HG03039 (cell line): ENCODE results near the gene EPHB1.

Experiments used
- ATAC-seq: cut with Tn5 transposase; IDR thresholded peaks from one replicate; pipeline ENCODE4 v1.9.1; 2021; ENCODE audit warnings: mild to moderate bottlenecking, moderate library complexity; ENCODE audit not compliant: unreplicated experiment

EPHB1 gene

GRCh38 chr3:134840459-134840858 lies 45.4 kb downstream of the EPHB1 start:
- ATAC-seq = no peak

DNA sequence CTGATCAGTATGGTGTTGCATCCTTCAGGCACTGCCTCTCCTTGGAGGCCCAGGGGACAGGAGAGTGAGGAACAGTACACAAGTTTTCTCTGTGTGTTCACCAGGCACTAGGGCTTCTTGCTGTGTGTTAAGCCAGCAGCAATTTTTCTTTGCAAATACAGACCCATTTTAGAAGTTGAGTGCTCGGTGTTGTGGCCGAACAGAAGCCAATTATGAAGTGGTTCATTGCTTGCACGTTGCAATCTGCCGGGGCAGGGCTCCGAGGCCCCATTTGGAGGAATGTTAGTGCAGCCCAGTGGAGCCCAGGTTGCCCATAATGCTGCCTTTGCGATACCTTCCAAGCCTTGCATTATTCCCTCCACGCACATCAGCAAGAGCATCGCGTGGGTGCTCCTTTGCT lies 51.0 kb downstream of the EPHB1 start:
- no peak for ATAC-seq

DNA sequence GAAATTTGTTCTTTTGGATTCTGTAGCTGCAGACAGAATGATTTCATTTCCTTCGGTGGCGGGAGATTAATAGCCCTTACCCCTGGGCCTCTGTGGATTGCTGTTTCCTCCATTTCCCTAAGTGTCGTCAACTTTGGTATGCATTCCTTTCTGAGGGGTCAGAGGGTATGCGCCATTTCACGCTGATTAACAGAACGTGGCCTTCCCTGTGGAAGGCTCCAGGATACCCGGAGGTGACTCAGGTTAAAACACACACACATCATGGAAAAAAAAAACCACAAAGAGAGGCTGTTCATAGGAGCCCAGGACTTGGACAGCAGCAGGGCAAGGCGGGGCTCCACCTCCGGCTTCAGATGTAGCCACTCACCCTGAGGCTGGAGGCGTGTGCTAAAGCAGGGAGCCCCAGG lies 51.9 kb downstream of the EPHB1 start:
- ATAC-seq = no peak

DNA sequence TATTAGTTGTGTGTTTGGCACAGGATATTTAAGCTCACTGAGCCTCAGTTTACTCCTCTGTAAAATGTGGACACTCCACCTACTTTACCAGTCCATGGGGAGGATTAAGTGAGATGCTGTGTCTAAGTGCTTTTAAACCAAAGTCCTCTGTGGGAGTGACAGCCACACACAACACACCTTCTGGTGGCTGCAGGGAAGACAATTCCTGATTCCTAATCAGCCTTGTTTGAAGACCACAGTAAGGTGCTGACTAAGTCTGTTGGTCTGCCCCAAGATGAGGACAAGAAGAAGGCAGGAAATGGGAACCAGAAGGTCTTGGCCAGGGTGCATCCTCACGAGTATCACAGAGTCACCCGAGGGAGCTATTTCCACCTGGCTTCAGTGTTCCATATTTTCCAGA lies 52.3 kb downstream of the EPHB1 start:
- ATAC-seq = no peak

GRCh38 chr3:134849561-134849960 lies 54.5 kb downstream of the EPHB1 start:
- ATAC-seq = no peak

DNA sequence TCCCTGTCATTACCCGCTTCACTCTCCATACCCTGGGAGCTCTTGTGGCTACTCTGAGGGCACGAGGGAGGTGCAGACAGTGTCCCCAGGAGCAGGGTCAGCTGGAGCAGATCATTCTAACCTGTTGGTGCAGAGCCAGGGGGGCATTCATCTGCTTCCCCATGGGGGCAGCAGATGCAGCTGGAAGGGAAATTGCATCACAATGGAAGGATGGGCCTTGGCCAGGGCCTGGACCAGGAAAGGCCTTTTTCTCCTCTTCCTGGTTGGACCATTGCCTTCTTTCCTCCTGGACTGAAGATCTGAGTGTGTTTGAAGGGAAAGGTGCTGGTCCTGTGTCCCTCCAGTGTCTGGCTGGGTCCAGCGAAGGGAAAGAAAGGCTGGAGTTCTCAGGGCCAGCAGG lies 55.7 kb downstream of the EPHB1 start:
- ATAC-seq = no peak

GRCh38 chr3:134852132-134852531 lies 57.1 kb downstream of the EPHB1 start:
- ATAC-seq = no peak

DNA sequence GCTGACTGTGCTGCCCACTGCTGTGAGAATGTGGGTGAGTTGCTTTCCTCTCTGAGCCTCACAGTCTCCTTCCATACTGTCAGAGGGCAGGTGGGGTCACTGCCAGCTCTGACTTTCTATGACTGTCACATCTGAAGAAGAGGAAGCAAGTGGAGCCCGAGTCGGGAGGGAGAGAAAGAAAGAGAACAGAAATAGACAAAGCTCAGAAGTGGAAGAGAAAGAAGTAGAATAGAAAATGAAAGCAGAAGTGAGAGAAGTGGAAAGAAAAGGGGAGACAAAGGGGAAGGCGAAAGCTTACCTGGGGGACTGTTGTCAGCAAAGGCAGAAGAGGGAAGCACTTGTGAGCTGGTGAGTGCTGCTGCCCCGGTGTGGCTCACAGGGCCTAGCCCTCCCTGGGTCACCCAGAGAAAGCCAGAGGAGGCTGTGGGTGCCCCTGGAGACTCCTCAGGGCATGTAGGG lies 57.9 kb downstream of the EPHB1 start:
- ATAC-seq = peak; percentile 90

GRCh38 chr3:134854254-134854653 lies 59.2 kb downstream of the EPHB1 start:
- no peak for ATAC-seq

DNA sequence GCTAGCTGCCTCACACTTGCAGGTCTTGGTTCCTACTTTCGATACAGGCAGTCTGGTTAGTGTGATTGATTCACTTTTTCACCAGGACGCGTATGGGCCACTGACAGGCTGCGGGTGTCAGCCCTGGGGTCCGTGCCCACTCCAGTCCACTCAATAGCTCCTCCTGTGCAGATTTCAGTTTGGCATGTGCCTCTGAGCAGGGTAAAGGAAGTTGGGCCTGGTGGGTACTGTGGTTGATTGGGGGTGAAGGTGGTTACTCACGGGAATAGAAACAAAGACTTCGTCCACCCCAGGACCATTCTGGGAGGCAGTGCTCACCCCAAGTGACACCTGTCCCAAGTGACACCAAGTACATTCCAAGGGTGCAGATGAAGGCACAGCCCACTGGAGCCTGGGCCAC lies 62.3 kb downstream of the EPHB1 start:
- ATAC-seq = no peak

- ATAC-seq = no peak
Observed at GRCh38 chr3:134857776-134858362, 62.8 kb downstream of the EPHB1 start.

GRCh38 chr3:134858441-134859035 lies 63.5 kb downstream of the EPHB1 start:
- ATAC-seq = no peak

DNA sequence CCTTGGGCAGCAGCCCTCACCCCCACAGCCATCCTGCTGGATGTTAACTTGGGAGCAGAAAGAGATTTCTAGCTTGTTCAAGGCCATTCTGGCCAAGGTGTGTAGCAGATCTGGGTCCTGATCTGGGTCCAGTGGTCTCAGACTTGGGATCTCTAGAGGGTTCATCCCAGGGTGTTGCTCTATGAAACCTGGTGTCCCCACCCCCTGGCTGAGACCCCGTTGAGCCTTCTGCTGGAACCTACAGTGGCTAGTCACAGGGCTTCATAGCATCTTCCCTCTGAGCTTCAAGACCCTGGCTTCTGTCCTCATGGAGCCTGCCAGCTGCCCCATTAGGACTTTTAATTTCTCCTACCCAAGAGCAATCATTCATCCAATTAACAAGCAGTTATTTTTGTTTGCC lies 64.3 kb downstream of the EPHB1 start:
- ATAC-seq = no peak

DNA sequence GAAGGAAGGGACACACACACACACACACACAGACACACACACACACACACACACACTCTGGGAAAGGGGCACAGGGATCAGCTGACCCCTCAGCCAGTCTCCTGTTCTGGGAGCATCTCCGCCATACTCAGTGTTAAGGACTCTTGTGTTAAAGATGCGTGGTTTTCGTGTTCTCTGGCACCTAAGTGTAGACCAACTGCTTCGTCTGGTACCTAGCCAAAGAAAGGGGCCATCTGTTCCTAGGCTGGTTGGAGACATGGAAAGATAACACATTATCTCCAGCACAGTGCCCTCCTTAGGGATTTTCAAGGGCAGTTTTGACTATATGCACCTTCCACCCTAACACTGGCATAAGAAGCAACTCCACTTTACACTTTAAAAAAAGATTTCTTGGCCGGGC lies 65.1 kb downstream of the EPHB1 start:
- ATAC-seq = no peak

GRCh38 chr3:134863915-134864314 lies 68.9 kb downstream of the EPHB1 start:
- no peak for ATAC-seq

- no peak for ATAC-seq
Observed at GRCh38 chr3:134864636-134865035, 69.6 kb downstream of the EPHB1 start.

GRCh38 chr3:134867277-134867676 lies 72.2 kb downstream of the EPHB1 start:
- ATAC-seq = no peak

- ATAC-seq = no peak
Observed at GRCh38 chr3:134869153-134869726, 74.2 kb downstream of the EPHB1 start.

GRCh38 chr3:134871818-134872217 lies 76.8 kb downstream of the EPHB1 start:
- ATAC-seq = no peak

DNA sequence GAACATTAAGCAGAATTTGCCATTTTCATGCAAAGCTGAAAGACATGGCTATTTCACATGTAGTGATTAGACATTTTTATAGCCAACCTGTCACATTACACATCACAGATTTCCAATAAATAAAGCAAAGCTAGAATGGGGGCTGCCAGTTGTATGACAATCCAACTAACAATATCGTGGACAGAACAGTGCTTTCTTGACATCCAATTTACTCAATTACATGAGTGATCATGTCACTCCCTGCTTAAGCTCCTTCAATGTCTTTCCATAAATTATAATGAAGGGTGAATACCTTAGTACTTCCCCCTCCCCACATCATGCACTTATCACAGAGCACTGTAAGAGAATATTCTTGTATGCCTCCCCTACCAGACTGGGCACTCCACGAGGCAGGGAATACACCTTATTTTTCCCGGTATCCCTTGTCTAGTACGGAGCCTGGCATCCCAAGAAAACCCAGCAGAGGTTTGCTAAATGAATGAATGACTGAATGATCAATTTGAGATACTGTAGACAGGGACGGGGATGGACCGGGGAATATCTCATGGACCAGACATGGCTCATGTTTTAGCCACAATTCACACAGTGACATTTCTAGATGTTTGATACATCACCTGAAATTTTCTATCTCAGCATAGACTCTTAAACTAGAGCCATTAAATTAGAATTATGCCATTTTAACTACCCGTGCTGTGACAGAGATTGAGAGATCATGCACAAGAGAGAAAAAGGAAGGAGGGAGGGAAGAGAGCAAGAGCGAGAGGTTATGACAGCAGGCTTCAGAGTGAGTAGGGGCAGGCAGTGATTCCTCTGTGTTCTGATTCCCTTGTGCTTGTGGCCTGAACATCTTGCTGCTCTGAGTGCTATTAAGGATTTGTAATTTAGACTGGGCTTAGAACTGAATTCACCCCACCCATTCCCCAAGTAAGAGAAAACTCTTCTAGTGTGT lies 77.7 kb downstream of the EPHB1 start:
- ATAC-seq = no peak

DNA sequence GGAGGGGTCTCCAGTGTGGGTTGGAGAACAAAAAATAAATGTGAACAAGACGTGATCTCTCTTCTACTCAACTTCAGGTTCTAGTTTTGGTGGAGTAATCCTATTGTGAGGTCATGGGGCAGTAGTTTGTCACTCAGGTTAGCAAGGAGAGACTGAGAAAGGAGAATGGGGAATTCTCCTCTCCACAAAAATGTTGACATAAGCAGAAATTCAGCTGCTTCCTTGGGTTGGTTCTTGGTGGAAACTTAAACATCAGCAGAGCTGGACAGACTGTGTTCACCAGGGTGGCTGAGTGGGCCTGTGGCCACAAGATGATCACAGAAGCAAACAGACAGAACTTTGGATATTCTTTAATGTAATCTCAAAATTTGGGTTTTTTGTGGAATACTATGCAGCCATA lies 78.7 kb downstream of the EPHB1 start:
- ATAC-seq = no peak
